ENCODE data around the gene RPL23. TPM values are rescaled to one million over a fixed set of nuclear protein-coding genes. Genes with fewer than 3 reads are reported as not detected.

RPL23 gene
- total RNA-seq, result 100 to 1,000 TPM; 845 to 956 TPM

GRCh38 chr17:38853292-38854219 is at the start of gene RPL23:
TSS of gene RPL23 (minus strand) at chr17:38853721. CDS start at chr17:38853710, 11 bp downstream.
- TF ChIP-seq CTCF (IDR thresholded peaks at IDR 0.05), result no peak
- peak within 1 kb of the TSS; percentile 94 for H3K27ac ChIP-seq
- peak within 1 kb of the TSS; percentile 72 for H3K4me3 ChIP-seq
- no peaks in the 10 kb centered on the region for H3K27me3 ChIP-seq
- peak; percentile 95 for DNase-seq
- peaks cover 15% of the 10 kb centered on the region for H3K36me3 ChIP-seq
- H3K4me1 ChIP-seq, result peaks cover 7% of the 10 kb centered on the region
- H3K9ac ChIP-seq (ENCODE audit: low read depth in 2 of 2, low read length in 2 of 2), result peak within 1 kb of the TSS; percentile 70 to 100
- H3K9me3 ChIP-seq, result no peaks in the 10 kb centered on the region
- intact Hi-C loops (cut with DNase I), result loop anchor here (2.0 kb wide), 1 partner anchor 29 kb away; the partner anchor contains the start of gene CWC25

GRCh38 chr17:38900978-38901656 is 47.6 kb upstream of the RPL23 start:
- DNase-seq, result no peak
- H3K4me1 ChIP-seq, result peaks cover 34% of the 10 kb centered on the region
- no peaks in the 10 kb centered on the region for H3K9me3 ChIP-seq
- H3K4me3 ChIP-seq, result no peak overlapping the region
- intact Hi-C loops (cut with DNase I), result no loop called here
- no peak overlapping the region for H3K27ac ChIP-seq
- TF ChIP-seq CTCF (IDR thresholded peaks at IDR 0.05), result no peak
- no peaks in the 10 kb centered on the region for H3K27me3 ChIP-seq
- H3K36me3 ChIP-seq, result no peaks in the 10 kb centered on the region
- peak overlapping the region in 1 of 2 donors; percentile 32 for H3K9ac ChIP-seq (ENCODE audit: low read depth in 2 of 2, low read length in 2 of 2)

- Histone ChIP-seq H3K27me3 (no peaks in the 10 kb centered on the region), H3K36me3 (no peaks in the 10 kb centered on the region), H3K27ac (peak overlapping the region; percentile 55), H3K9me3 (no peaks in the 10 kb centered on the region), H3K4me3 (no peak overlapping the region), H3K4me1 (peaks cover 38% of the 10 kb centered on the region), H3K9ac (ENCODE audit: low read depth in 2 of 2, low read length in 2 of 2) (peak overlapping the region; percentile 26 to 27)
- TF ChIP-seq CTCF (IDR thresholded peaks at IDR 0.05), result no peak
- DNase-seq, result no peak
- intact Hi-C loops (cut with DNase I), result no loop called here
Measured at GRCh38 chr17:38899421-38899820, 45.9 kb upstream of the RPL23 start.

GRCh38 chr17:38898812-38899348 is 45.4 kb upstream of the RPL23 start:
- peak; percentile 70 for DNase-seq
- Histone ChIP-seq H3K9ac (ENCODE audit: low read depth in 2 of 2, low read length in 2 of 2) (peak overlapping the region; percentile 27 to 42), H3K9me3 (no peaks in the 10 kb centered on the region), H3K4me1 (peaks cover 38% of the 10 kb centered on the region), H3K27me3 (no peaks in the 10 kb centered on the region), H3K4me3 (no peak overlapping the region), H3K27ac (peak overlapping the region; percentile 55), H3K36me3 (no peaks in the 10 kb centered on the region)
- no peak for TF ChIP-seq CTCF (IDR thresholded peaks at IDR 0.05)
- intact Hi-C loops (cut with DNase I), result no loop called here

- no peaks in the 10 kb centered on the region for H3K9me3 ChIP-seq
- no peak for TF ChIP-seq CTCF (IDR thresholded peaks at IDR 0.05)
- H3K4me3 ChIP-seq, result no peak overlapping the region
- DNase-seq, result peak; percentile 67
- no peaks in the 10 kb centered on the region for H3K36me3 ChIP-seq
- peak overlapping the region; percentile 37 to 42 for H3K9ac ChIP-seq (ENCODE audit: low read depth in 2 of 2, low read length in 2 of 2)
- peaks cover 38% of the 10 kb centered on the region for H3K4me1 ChIP-seq
- peak overlapping the region; percentile 55 for H3K27ac ChIP-seq
- intact Hi-C loops (cut with DNase I), result no loop called here
- H3K27me3 ChIP-seq, result no peaks in the 10 kb centered on the region
Measured at GRCh38 chr17:38898291-38898679, 44.8 kb upstream of the RPL23 start.
